Activated CD8-positive, alpha-beta T cell treated with anti-CD3 and anti-CD28 coated beads for 36 hours (primary cell): ENCODE results near the gene RHOBTB3. TPM values are rescaled to one million over a fixed set of nuclear protein-coding genes. Genes with fewer than 3 reads are reported as not detected.

Experiments
- ATAC-seq: fragments of 200-7000 bp; cut with Tn5 transposase; one replicate; pipeline ENCODE4 v1.10.0; 2021; ENCODE audit warnings: mild to moderate bottlenecking, moderate library complexity
- CTCF ChIA-PET: fragments of 350-600 bp; sonication (Branson Sonifier 250); formaldehyde crosslinking; loops from one replicate; lab custom pipeline; 2021; ENCODE audit warnings: antibody characterized with exemption; lab: Charles Lee
- POLR2A ChIA-PET: fragments of 350-600 bp; sonication (Branson Sonifier 250); formaldehyde crosslinking; loops from one replicate; lab custom pipeline; 2021; ENCODE audit warnings: antibody characterized with exemption; lab: Charles Lee
- DNase-seq: peaks from one replicate; pipeline ENCODE4 v3.0.0-alpha.2; 2020
- H3K27ac Mint-ChIP-seq: one replicate; pipeline ENCODE4 v1.8.0; 2021; ENCODE audit warnings: mild to moderate bottlenecking, mixed read lengths
- H3K27me3 Mint-ChIP-seq: one replicate; pipeline ENCODE4 v1.8.0; 2021; ENCODE audit warnings: mixed read lengths
- H3K36me3 Mint-ChIP-seq: one replicate; pipeline ENCODE4 v1.8.0; 2021; ENCODE audit warnings: low read depth, mixed read lengths
- H3K4me1 Mint-ChIP-seq: one replicate; pipeline ENCODE4 v1.8.0; 2021; ENCODE audit warnings: low read depth, mixed read lengths
- H3K4me3 Mint-ChIP-seq: one replicate; pipeline ENCODE4 v1.8.0; 2021; ENCODE audit warnings: mild to moderate bottlenecking, moderate library complexity, mixed read lengths
- H3K9me3 Mint-ChIP-seq: one replicate; pipeline ENCODE4 v1.8.0; 2021; ENCODE audit warnings: mixed read lengths
- intact Hi-C: fragments of 100-400 bp; cut with micrococcal nuclease; formaldehyde crosslinking; loops from one replicate; pipeline ENCODE4 v1.10.0; 2022
- total RNA-seq, 2 experiments: library from RNA; stranded (reverse); gene quantifications; one replicate each; pipeline ENCODE4 v1.2.3, GENCODE V29; 2021
- TF ChIP-seq, protein P1 (sequence below): fragments of 200-600 bp; IDR thresholded peaks from one replicate; pipeline ENCODE4 v1.8.0; 2022; ENCODE audit warnings: antibody characterized with exemption, mild to moderate bottlenecking

Gene RHOBTB3
- total RNA-seq, 2 experiments from 2014 or later, result 0.50 to 1.1 TPM

- intact Hi-C loops, result no loop called here
- no peaks in the 10 kb centered on the region for H3K36me3 Mint-ChIP-seq
- no peaks in the 10 kb centered on the region for H3K9me3 Mint-ChIP-seq
- TF ChIP-seq, protein P1, sequence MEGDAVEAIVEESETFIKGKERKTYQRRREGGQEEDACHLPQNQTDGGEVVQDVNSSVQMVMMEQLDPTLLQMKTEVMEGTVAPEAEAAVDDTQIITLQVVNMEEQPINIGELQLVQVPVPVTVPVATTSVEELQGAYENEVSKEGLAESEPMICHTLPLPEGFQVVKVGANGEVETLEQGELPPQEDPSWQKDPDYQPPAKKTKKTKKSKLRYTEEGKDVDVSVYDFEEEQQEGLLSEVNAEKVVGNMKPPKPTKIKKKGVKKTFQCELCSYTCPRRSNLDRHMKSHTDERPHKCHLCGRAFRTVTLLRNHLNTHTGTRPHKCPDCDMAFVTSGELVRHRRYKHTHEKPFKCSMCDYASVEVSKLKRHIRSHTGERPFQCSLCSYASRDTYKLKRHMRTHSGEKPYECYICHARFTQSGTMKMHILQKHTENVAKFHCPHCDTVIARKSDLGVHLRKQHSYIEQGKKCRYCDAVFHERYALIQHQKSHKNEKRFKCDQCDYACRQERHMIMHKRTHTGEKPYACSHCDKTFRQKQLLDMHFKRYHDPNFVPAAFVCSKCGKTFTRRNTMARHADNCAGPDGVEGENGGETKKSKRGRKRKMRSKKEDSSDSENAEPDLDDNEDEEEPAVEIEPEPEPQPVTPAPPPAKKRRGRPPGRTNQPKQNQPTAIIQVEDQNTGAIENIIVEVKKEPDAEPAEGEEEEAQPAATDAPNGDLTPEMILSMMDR, result no peak
- no peak for ATAC-seq
- no peak overlapping the region for H3K4me3 Mint-ChIP-seq
- ChIA-PET CTCF (interaction anchor here (0.6 to 8.1 kb wide), 12 partner anchors 9 to 125 kb away, joined by 3 to 84 read pairs (median 4); partner anchors contain the start of genes RFESD and RHOBTB3), POLR2A (interaction anchor here (1.2 kb wide), 1 partner anchor 37 kb away, joined by 3 read pairs; no protein-coding TSS in a partner anchor)
- no peaks in the 10 kb centered on the region for H3K4me1 Mint-ChIP-seq
- peaks cover 2% of the 10 kb centered on the region for H3K27me3 Mint-ChIP-seq
- H3K27ac Mint-ChIP-seq, result no peak overlapping the region
- DNase-seq, result no peak
These were observed 39.9 kb downstream of the RHOBTB3 start for GRCh38 chr5:95770830-95771708.

DNA sequence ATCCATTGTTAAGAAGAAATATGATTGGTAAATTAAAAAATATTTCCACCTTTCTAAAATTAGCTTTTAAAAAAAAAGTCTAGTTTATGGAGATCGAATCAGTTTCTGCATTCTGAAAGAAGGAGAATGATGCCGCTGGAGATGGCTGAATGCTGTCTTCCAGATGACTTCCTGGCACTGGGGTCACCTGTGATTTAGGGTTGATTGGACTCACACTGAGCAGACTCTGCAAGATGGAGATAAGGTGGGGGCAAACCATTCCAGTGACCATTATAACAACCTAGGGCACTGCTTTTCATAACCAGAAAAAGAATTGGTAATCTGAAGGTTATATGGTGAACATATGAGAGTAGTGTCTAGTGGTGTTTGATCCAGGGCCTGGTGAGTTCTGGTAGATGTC, 40.8 kb downstream of the RHOBTB3 start:
- TF ChIP-seq, protein P1, result no peak
- H3K36me3 Mint-ChIP-seq, result no peaks in the 10 kb centered on the region
- H3K9me3 Mint-ChIP-seq, result no peaks in the 10 kb centered on the region
- ChIA-PET CTCF (interaction anchor here (1.0 to 8.1 kb wide), 7 partner anchors 9 to 125 kb away, joined by 3 to 84 read pairs (median 4); partner anchors contain the start of gene RFESD), POLR2A (interaction anchor here (1.2 kb wide), 1 partner anchor 36 kb away, joined by 3 read pairs; no protein-coding TSS in a partner anchor)
- ATAC-seq (no peak), DNase-seq (no peak)
- no peaks in the 10 kb centered on the region for H3K4me1 Mint-ChIP-seq
- H3K4me3 Mint-ChIP-seq, result no peak overlapping the region
- intact Hi-C loops, result no loop called here
- H3K27ac Mint-ChIP-seq, result no peak overlapping the region
- no peaks in the 10 kb centered on the region for H3K27me3 Mint-ChIP-seq

DNA sequence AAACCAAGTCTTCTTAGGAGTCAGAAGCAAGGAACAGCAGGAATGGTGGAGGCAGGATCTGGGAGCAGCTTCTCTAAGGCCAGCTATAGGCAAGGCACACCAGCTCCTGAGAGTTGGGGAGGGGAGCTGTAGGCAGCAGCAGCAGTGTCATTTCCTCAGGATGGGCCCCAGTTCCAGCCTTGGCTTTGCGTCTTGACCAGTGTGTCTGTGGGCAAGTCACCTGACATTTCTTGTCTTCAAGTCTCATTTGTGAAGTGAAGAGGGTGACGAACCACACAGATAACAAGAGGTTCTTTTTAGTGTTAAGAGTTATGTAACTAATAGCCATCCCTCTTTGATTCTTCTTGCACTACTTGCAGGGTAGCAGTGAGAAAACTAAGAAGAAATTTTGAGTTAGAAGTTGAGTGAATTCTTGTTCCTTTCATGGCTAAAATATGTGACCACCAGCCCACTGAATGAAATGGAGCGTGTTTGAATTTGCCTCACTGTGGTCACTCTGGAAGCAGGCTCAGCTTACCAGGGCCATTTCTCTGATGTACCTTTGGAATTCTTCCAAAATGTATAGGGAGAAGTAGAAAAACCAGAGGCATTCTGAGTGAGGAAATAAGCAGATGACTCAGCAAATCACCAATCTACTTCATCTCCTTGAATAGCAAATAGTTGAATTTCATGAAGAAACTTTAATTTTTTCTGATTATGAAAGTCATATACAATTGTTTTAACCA, 42.4 kb downstream of the RHOBTB3 start:
- no peak overlapping the region for H3K4me3 Mint-ChIP-seq

GRCh38 chr5:95777441-95777840, 46.3 kb downstream of the RHOBTB3 start:
- H3K27me3 Mint-ChIP-seq, result peaks cover 2% of the 10 kb centered on the region
- POLR2A ChIA-PET, result interaction anchor here (0.7 kb wide), 1 partner anchor 145 kb away, joined by 4 read pairs; no protein-coding TSS in a partner anchor
- DNase-seq (no peak), ATAC-seq (no peak)
- CTCF ChIA-PET, result interaction anchor here (0.7 to 2.0 kb wide), 3 partner anchors 69 to 284 kb away, joined by 4 to 8 read pairs (median 4); no protein-coding TSS in a partner anchor
- TF ChIP-seq, protein P1, result no peak
- no peaks in the 10 kb centered on the region for H3K36me3 Mint-ChIP-seq
- intact Hi-C loops, result no loop called here
- H3K27ac Mint-ChIP-seq, result no peak overlapping the region
- H3K4me1 Mint-ChIP-seq, result peaks cover 3% of the 10 kb centered on the region
- H3K9me3 Mint-ChIP-seq, result no peaks in the 10 kb centered on the region
- H3K4me3 Mint-ChIP-seq, result no peak overlapping the region

More for the DNA sequence above, 42.4 kb downstream of the RHOBTB3 start:
- TF ChIP-seq, protein P1, result no peak
- ChIA-PET CTCF (interaction anchor here (0.5 to 8.1 kb wide), 3 partner anchors 8 to 80 kb away, joined by 3 to 84 read pairs (median 4); no protein-coding TSS in a partner anchor), POLR2A (no interaction called here)
- no peaks in the 10 kb centered on the region for H3K36me3 Mint-ChIP-seq
- no peak overlapping the region for H3K27ac Mint-ChIP-seq
- no peaks in the 10 kb centered on the region for H3K27me3 Mint-ChIP-seq
- DNase-seq (no peak), ATAC-seq (no peak)
- H3K9me3 Mint-ChIP-seq, result no peaks in the 10 kb centered on the region
- intact Hi-C loops, result no loop called here
- H3K4me1 Mint-ChIP-seq, result no peaks in the 10 kb centered on the region
